Measurements from ENCODE around the gene NDUFA7.

GRCh38 chr19:8337728-8338127 lies 16.6 kb upstream of the NDUFA7 start:
- TF ChIP-seq CTCF (IDR thresholded peaks at IDR 0.05): no peak
- TF ChIP-seq POLR2A (IDR thresholded peaks at IDR 0.05; ENCODE audit: low read length): no peak
- no peak for TF ChIP-seq ELK1 (IDR thresholded peaks at IDR 0.05; ENCODE audit: low read depth, low read length)
- TF ChIP-seq CBX2 (IDR thresholded peaks at IDR 0.05; ENCODE audit: borderline replicate concordance, low read depth): no peak
- no peak for TF ChIP-seq SMC3 (IDR thresholded peaks at IDR 0.05)
- TF ChIP-seq RAD21 (conservative IDR thresholded peaks at IDR 0.05 in 1 of 2, IDR thresholded peaks at IDR 0.05 in 1 of 2): no peak
- TF ChIP-seq KDM5A (IDR thresholded peaks at IDR 0.05): no peak
- TF ChIP-seq JUN (IDR thresholded peaks at IDR 0.05): no peak
- TF ChIP-seq HOXB13 (CRISPR knock-in tag; IDR thresholded peaks at IDR 0.05; ENCODE audit: low read depth): no peak
- TF ChIP-seq CHD2 (IDR thresholded peaks at IDR 0.05; ENCODE audit: low read length, partially characterized antibody): no peak
- TF ChIP-seq CBX8 (IDR thresholded peaks at IDR 0.05): no peak

Data from A549 (cell line).